ENCODE results near the gene AGAP2. TPM values are rescaled to one million over a fixed set of nuclear protein-coding genes. Genes with fewer than 3 reads are reported as not detected.

The AGAP2 gene
- total RNA-seq, 1 donor from 2014 or later: 0.14 TPM

DNA sequence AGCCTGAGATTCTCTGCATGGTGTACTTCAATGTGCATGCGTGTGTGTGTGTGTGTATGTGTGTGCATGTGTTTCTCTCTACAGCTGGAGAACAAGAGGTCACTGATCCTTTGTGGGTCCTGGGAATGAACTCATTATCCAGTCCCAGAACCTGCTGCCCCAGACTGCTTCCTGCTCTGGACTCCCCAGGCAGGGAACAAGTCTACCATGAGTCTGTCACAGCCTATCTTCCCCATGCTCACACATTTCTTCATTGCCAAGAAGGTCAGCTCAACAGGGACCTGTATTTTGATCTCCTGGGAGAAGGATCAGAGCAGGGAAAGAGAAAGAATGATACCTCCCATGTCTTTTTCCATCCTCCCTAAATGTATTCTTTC lies 2.9 kb upstream of the AGAP2 start:
- Histone ChIP-seq H3K4me3 (ENCODE audit: insufficient read depth, low read depth, low read length) (no peak overlapping the region), H3K79me2 (ENCODE audit: insufficient read depth, low read length) (peaks cover 7% of the 10 kb centered on the region), H2AFZ (ENCODE audit: low read depth, low read length) (no peak overlapping the region), H3K27me3 (ENCODE audit: insufficient read depth, low read length) (peaks cover 44% of the 10 kb centered on the region), H3K4me2 (ENCODE audit: low read length) (no peak overlapping the region), H3K27ac (ENCODE audit: low read depth, low read length) (no peak overlapping the region), H3K36me3 (ENCODE audit: insufficient read depth, low read length) (peaks cover 2% of the 10 kb centered on the region), H4K20me1 (ENCODE audit: insufficient read depth, low read length) (peaks cover 8% of the 10 kb centered on the region), H3K4me1 (ENCODE audit: insufficient read depth, low read length) (peaks cover 12% of the 10 kb centered on the region), H3K9ac (ENCODE audit: low read length) (no peak overlapping the region), H3K9me3 (ENCODE audit: insufficient read depth, low read depth, low read length) (no peaks in the 10 kb centered on the region)
- Mint-ChIP-seq H3K4me3 (ENCODE audit: unreplicated experiment) (no peak overlapping the region), H3K36me3 (ENCODE audit: low read depth, unreplicated experiment) (peaks cover 8% of the 10 kb centered on the region), H3K27ac (ENCODE audit: unreplicated experiment) (no peak overlapping the region), H3K27me3 (ENCODE audit: low read depth, unreplicated experiment) (peaks cover 29% of the 10 kb centered on the region), H3K4me1 (ENCODE audit: low read depth, unreplicated experiment) (peaks cover 12% of the 10 kb centered on the region), H3K9me3 (ENCODE audit: unreplicated experiment) (no peaks in the 10 kb centered on the region)
- TF ChIP-seq, protein P1, sequence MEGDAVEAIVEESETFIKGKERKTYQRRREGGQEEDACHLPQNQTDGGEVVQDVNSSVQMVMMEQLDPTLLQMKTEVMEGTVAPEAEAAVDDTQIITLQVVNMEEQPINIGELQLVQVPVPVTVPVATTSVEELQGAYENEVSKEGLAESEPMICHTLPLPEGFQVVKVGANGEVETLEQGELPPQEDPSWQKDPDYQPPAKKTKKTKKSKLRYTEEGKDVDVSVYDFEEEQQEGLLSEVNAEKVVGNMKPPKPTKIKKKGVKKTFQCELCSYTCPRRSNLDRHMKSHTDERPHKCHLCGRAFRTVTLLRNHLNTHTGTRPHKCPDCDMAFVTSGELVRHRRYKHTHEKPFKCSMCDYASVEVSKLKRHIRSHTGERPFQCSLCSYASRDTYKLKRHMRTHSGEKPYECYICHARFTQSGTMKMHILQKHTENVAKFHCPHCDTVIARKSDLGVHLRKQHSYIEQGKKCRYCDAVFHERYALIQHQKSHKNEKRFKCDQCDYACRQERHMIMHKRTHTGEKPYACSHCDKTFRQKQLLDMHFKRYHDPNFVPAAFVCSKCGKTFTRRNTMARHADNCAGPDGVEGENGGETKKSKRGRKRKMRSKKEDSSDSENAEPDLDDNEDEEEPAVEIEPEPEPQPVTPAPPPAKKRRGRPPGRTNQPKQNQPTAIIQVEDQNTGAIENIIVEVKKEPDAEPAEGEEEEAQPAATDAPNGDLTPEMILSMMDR (IDR thresholded peaks at IDR 0.05; ENCODE audit: insufficient read depth, low read depth, low read length): no peak
- no peak for TF ChIP-seq EZH2 (IDR thresholded peaks at IDR 0.05; ENCODE audit: insufficient read depth, low read length)
- FAIRE-seq: no peak
- DNase-seq (ENCODE audit: low read depth): no peak

DNA sequence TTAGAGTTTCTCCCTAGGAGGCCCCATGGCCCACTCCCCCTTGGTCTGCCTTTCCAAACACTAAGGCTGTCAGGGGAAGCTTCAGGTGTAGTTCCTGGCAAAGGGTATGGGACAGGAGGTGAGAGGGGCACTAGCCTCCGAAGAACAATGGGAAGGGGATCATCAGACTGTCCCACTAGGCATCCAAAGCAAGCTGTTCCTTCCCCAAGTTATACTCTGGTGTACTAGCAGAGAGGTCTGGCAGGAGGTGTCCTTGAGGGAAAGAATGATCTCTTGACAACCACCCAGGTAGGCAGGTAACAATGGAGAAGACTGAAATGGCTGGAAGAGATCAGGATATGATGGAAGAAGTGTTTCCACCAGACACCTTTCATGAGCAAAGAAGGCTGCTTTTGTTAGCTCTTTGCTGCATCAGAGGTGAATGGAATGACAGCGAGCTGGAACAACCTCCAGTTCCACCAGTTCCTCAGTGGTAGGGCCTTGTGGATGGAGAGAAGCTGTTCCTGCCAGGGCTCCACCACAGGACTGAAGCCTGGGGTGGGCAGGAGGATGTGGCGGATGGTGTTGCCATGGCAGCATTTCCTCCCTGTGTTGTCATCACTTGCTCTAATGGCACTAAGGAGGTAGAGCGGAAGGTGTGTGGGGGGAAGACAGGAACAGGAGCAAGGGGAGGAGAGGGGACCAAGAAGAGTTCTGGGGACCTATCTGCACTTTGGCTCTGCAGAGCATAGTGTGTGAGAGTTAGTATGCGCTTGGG lies 2.3 kb upstream of the AGAP2 start:
- no peak for DNase-seq (ENCODE audit: low read depth)
- no peaks in the 10 kb centered on the region for H3K9me3 ChIP-seq (ENCODE audit: insufficient read depth, low read depth, low read length)
- H3K36me3 ChIP-seq (ENCODE audit: insufficient read depth, low read length): no peaks in the 10 kb centered on the region
- Mint-ChIP-seq H3K27me3 (ENCODE audit: low read depth, unreplicated experiment) (peaks cover 32% of the 10 kb centered on the region), H3K27ac (ENCODE audit: unreplicated experiment) (no peak overlapping the region), H3K4me3 (ENCODE audit: unreplicated experiment) (no peak overlapping the region), H3K9me3 (ENCODE audit: unreplicated experiment) (no peaks in the 10 kb centered on the region), H3K4me1 (ENCODE audit: low read depth, unreplicated experiment) (peaks cover 14% of the 10 kb centered on the region), H3K36me3 (ENCODE audit: low read depth, unreplicated experiment) (peaks cover 3% of the 10 kb centered on the region)
- no peak overlapping the region for H3K27ac ChIP-seq (ENCODE audit: low read depth, low read length)
- TF ChIP-seq, protein P1 (IDR thresholded peaks at IDR 0.05; ENCODE audit: insufficient read depth, low read depth, low read length): no peak
- TF ChIP-seq EZH2 (IDR thresholded peaks at IDR 0.05; ENCODE audit: insufficient read depth, low read length): no peak
- peaks cover 7% of the 10 kb centered on the region for H3K79me2 ChIP-seq (ENCODE audit: insufficient read depth, low read length)
- no peak for FAIRE-seq
- no peak overlapping the region for H2AFZ ChIP-seq (ENCODE audit: low read depth, low read length)
- no peak overlapping the region for H3K4me2 ChIP-seq (ENCODE audit: low read length)
- peaks cover 9% of the 10 kb centered on the region for H4K20me1 ChIP-seq (ENCODE audit: insufficient read depth, low read length)
- H3K4me1 ChIP-seq (ENCODE audit: insufficient read depth, low read length): peaks cover 12% of the 10 kb centered on the region
- no peak overlapping the region for H3K4me3 ChIP-seq (ENCODE audit: insufficient read depth, low read depth, low read length)
- no peak overlapping the region for H3K9ac ChIP-seq (ENCODE audit: low read length)
- H3K27me3 ChIP-seq (ENCODE audit: insufficient read depth, low read length): peaks cover 50% of the 10 kb centered on the region

DNA sequence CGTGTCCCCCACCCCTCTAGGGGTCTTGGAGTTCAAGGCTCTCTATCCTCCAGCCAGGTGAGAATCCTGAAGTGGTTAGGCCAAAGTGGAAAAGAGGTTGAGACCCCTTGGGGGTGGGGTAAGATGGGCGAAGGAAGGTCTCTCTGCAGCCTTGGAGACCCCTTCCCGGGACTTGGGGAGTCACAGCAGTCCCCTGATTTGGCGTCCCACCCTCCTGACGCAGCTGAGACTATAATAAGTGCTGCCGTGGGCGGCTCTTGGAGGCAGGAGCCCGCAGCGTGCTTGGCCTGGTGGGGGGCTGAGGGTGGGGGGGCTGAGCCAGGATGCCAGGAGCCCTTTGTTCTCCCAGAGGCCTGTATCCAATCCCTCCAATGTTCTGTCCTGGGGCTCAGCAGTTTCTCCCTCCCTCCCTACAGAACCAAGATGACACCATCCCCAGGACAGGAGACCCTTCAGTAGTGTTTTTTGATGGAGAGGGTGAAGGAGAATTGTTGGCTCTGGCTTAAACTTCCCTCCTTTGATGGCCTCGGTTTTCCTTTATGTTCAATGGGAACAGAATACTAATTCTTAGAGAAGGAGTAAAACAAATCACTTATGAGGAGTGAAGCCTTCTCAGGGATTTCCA lies 1.5 kb upstream of the AGAP2 start:
- no peak overlapping the region for H2AFZ ChIP-seq (ENCODE audit: low read depth, low read length)
- TF ChIP-seq, protein P1 (IDR thresholded peaks at IDR 0.05; ENCODE audit: insufficient read depth, low read depth, low read length): no peak
- TF ChIP-seq EZH2 (IDR thresholded peaks at IDR 0.05; ENCODE audit: insufficient read depth, low read length): no peak
- H3K27ac Mint-ChIP-seq (ENCODE audit: unreplicated experiment): no peak overlapping the region
- H3K27ac ChIP-seq (ENCODE audit: low read depth, low read length): no peak overlapping the region
- peaks cover 39% of the 10 kb centered on the region for H3K27me3 Mint-ChIP-seq (ENCODE audit: low read depth, unreplicated experiment)
- H3K4me3 ChIP-seq (ENCODE audit: insufficient read depth, low read depth, low read length): no peak overlapping the region
- DNase-seq (ENCODE audit: low read depth) (no peak), FAIRE-seq (no peak)
- H3K4me1 Mint-ChIP-seq (ENCODE audit: low read depth, unreplicated experiment): peaks cover 11% of the 10 kb centered on the region
- H3K4me2 ChIP-seq (ENCODE audit: low read length): no peak overlapping the region
- no peaks in the 10 kb centered on the region for H3K9me3 Mint-ChIP-seq (ENCODE audit: unreplicated experiment)
- no peaks in the 10 kb centered on the region for H3K9me3 ChIP-seq (ENCODE audit: insufficient read depth, low read depth, low read length)
- H3K9ac ChIP-seq (ENCODE audit: low read length): no peak overlapping the region
- peaks cover 11% of the 10 kb centered on the region for H3K4me1 ChIP-seq (ENCODE audit: insufficient read depth, low read length)
- H3K4me3 Mint-ChIP-seq (ENCODE audit: unreplicated experiment): no peak overlapping the region
- H3K27me3 ChIP-seq (ENCODE audit: insufficient read depth, low read length): peaks cover 58% of the 10 kb centered on the region
- H3K36me3 Mint-ChIP-seq (ENCODE audit: low read depth, unreplicated experiment): peaks cover under 1% of the 10 kb centered on the region
- H3K79me2 ChIP-seq (ENCODE audit: insufficient read depth, low read length): peaks cover under 1% of the 10 kb centered on the region
- no peaks in the 10 kb centered on the region for H3K36me3 ChIP-seq (ENCODE audit: insufficient read depth, low read length)
- peaks cover 9% of the 10 kb centered on the region for H4K20me1 ChIP-seq (ENCODE audit: insufficient read depth, low read length)
